ENCODE measurements around the gene USPL1.

DNA sequence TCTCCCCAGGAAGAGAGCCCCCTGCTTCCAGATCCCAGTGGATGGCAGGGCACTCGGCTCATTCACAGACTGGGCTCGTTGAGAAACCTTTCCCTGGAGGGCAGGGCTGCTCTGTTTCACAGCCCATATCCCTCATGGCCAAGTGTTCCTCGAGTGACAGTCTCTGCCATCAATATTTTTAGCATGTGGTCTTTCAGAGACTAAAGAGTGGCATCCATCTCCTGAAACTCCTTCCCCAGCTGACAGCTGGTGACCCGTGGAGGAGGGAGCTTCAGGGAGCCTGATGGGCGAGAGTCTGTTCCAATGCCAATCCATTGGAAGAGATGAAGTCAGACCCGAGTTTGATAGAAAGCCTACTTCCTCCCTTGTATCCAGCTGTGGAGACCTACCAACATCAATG is 86.9 kb downstream of the USPL1 start:
- TF ChIP-seq, protein P1, sequence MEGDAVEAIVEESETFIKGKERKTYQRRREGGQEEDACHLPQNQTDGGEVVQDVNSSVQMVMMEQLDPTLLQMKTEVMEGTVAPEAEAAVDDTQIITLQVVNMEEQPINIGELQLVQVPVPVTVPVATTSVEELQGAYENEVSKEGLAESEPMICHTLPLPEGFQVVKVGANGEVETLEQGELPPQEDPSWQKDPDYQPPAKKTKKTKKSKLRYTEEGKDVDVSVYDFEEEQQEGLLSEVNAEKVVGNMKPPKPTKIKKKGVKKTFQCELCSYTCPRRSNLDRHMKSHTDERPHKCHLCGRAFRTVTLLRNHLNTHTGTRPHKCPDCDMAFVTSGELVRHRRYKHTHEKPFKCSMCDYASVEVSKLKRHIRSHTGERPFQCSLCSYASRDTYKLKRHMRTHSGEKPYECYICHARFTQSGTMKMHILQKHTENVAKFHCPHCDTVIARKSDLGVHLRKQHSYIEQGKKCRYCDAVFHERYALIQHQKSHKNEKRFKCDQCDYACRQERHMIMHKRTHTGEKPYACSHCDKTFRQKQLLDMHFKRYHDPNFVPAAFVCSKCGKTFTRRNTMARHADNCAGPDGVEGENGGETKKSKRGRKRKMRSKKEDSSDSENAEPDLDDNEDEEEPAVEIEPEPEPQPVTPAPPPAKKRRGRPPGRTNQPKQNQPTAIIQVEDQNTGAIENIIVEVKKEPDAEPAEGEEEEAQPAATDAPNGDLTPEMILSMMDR (IDR thresholded peaks at IDR 0.05) = no peak
- no peak for TF ChIP-seq POLR2A (IDR thresholded peaks at IDR 0.05)

Data from testis (tissue), 2 donors.